Islet precursor cell (in vitro differentiated cells): ENCODE data around the gene MBNL1.
"Not testable (repeated sequence)": the region's sequence is repeated elsewhere in the genome, so short reads cannot be mapped to it uniquely, and the experiment has no call there.

Experiments used
- DNase-seq: peaks from one replicate; pipeline ENCODE4 v3.0.0-alpha.2; 2018

MBNL1 gene

GRCh38 chr3:152321955-152322377 is 53.2 kb downstream of the MBNL1 start:
- no peak for DNase-seq

- no peak for DNase-seq
Measured at GRCh38 chr3:152322756-152323155, 54.0 kb downstream of the MBNL1 start.

GRCh38 chr3:152323834-152324233 is 55.1 kb downstream of the MBNL1 start:
- no peak for DNase-seq

- no peak for DNase-seq
Measured at GRCh38 chr3:152325136-152325535, 56.4 kb downstream of the MBNL1 start.

DNA sequence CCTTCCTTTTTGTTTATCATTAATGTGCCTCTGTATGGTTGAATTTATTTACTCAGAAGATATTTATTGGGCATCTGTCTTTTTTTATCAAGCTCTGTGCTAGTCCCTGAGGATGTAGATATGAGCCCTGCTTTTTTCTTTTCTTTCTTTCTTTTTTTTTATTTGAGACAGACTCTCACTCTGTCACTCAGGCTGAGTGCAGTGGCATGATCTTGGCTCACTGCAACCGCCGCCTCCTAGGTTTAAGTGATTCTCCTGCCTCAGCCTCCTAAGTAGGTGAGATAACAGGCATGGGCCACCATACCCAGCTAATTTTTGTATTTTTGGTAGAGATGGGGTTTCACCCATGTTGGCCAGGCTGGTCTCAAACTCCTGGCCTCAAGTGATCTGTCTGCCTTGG is 58.5 kb downstream of the MBNL1 start:
- no peak for DNase-seq

- no peak for DNase-seq
Measured at GRCh38 chr3:152328841-152329240, 60.1 kb downstream of the MBNL1 start.

- no peak for DNase-seq
Measured at GRCh38 chr3:152330559-152330958, 61.8 kb downstream of the MBNL1 start.

DNA sequence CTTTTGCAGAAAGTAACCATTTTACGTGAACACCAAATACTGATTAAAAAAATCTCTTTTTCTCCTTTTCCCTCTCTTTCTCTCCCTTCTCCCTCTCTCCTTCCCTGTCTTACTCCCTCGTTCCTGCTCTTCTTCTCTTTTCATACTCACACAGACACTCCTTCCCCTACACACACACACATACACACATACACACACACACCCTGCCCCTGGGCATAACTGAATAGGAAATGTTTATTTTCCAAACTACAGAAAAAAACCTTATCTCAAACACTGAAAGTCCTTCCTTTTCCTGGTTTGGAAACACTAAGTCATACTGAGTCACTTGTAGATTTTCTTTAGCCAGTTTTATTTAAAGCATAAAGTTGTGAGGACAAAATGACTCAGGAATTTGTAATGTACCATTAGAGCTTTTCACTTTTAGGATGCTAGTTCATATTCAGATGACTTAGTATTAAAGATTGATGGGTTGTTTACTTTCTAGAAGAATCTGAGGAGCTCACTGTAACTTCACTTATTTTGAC is 62.4 kb downstream of the MBNL1 start:
- no peak for DNase-seq

GRCh38 chr3:152331998-152332397 is 63.3 kb downstream of the MBNL1 start:
- DNase-seq: no peak

DNA sequence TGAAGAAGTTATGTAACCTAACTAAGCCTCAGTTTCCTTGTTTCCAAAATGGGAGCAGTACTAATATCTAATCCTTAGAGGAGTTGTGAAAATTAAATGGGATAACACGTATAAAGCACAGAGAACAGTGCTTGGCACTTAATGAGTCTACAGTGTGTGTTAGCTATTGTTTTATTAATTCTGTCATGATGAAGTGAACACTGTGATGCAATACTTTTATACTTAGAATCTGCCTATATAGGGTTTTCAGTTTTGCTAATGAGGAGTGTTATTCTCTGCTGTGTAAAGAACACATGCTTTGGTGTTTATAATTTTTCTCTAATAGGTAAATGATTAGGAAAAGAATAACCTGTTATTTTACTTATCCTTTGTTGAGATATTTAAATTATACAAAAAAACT is 65.2 kb downstream of the MBNL1 start:
- DNase-seq: no peak

- no peak for DNase-seq
Measured at GRCh38 chr3:152334761-152335160, 66.0 kb downstream of the MBNL1 start.

DNA sequence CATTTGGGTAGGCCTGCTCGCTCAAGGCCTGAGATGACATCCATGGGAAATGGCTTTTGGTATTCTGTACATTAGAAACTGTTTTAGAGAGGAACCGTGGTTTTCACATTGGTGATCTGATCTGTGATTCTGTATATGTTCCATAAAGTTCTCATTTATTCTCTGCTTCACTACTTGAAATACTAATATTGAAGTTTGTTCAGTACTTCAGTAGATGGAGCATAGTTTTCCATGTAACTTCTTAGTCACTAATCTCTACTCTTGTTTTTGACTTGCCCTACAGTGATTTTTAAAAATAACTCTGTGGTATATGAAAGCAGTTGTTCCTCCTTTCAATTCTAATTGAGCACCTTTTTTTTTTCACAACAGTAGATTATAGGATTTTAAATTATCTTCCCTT is 66.5 kb downstream of the MBNL1 start:
- DNase-seq: no peak

- DNase-seq: not testable (repeated sequence)
Measured at GRCh38 chr3:152337337-152337736, 68.6 kb downstream of the MBNL1 start.

DNA sequence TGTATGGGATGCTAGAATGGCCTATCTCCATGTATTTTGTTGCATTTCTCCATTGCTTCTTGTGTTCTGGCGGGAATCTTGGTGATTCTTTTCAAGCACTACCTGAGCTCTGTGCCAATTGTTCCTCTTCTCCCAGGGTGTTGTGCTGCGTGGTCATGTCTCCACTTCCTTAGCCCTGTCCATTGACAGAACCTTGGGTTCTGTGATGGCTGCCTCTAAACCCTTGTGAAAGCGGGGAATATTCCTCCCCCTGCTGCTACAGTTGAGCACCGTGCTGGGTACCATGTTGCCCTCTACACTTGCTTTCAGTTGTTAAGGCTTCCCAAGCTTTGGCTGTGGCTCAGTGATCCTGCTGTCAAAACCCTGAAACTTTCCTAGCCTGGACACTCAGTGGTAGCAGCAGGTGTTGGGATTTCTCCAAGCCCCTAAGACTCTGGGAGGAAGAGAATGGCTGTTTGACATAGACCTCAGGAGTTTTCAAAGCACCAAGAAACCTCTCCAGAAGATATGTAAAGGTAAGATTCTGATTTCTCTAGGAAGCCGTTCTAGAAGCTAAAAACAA is 69.5 kb downstream of the MBNL1 start:
- DNase-seq: no peak

DNA sequence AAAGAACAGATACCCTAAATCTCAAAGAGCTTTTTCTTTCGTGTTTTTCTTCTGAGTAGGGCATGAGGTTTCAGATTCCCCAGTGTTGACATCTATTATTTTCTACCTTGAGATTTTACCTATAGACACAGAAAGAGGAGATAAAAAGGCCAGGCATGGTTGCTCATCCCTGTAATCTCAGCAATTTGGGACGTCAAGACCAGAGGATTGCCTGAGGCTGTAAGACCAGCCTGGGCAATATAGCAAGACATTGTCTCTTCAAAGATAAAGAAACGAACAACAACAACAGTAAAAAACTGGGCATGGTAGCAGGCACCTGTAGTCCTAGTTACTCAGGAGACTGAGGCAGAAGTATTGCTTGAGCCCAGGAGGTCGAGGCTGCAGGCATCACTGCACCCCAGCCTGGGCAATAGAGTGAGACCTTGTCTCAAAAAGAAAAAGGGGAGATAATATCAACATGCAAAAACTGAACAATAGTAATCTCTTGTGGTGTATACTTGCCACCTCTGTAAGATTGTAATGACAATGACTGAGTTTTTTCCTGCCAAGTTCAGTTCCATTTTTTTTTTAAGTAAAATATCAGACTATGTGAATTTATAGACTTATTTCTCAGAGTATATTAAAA is 71.3 kb downstream of the MBNL1 start:
- DNase-seq: peak; percentile 78

GRCh38 chr3:152345233-152345632 is 76.5 kb downstream of the MBNL1 start:
- no peak for DNase-seq

DNA sequence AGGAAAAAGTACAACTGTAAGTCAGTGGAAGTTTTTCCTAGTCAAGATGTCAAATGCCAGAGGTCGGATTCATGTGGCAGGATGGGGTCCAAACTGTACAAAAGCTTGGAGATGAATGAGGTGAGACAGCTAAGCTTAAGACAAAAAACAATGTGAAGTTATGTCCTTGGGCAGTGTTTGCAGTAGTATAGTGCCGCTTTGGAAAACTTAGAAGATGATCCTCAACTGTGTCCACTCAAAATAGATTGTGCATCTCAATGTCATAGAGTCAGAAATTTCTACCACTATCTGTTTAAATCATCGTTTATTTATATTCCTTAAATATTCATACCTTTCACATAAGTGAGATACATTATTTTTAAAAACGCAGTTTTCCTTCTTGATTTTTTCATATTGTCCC is 77.3 kb downstream of the MBNL1 start:
- DNase-seq: no peak

DNA sequence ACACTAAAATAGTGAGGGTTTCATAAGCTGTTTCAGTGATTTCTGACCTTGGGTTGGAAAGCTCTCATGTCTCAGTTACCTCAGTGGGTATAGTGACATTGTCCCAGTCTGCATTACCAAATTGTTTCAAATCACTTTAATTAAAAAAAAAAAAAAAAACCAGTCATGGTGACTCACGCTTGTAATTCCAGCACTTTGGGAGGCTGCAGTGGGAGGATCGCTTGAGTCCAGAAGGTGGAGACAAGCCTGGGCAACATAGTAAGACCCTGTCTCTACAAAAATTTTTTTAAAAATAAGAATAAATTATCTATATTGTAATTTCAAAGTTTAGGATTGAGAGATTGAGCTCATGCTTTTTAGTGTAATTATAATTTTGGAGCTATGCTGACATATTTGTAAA is 78.0 kb downstream of the MBNL1 start:
- DNase-seq: no peak

DNA sequence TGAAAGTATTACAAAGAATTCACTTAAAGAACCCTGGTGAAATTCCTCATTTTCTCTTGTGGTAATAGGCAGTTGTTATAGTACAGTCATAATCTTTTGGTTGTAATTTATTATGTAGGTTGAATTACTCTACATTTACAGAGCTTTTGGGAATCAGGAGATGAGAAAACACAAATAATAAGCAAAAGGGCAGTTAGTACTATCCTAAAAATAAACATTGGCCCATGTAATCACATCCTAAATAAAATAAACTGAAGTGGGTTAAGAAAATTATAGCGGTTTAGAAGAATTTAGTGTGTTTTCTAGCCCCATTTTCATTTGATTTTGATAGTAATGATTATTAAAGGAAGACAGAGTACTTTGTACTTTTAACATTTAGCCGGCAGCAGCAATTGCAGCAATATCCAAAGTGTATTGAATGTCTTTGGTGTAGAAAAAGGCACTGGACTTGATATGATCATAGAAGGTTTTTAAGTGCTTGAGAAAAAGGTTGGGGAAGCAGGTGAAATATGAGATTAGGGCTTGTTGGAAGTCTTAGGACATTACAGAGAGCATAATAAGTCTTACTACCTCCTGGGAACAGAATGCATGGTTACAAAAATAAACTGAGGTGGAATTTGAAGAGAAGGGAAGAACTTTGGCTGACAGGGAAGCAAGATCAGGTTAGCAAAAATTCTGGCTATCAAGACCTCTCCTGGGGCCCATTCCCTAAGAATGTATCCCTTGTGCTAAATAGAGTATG is 79.9 kb downstream of the MBNL1 start:
- DNase-seq: no peak

- DNase-seq: no peak
Measured at GRCh38 chr3:152349392-152349791, 80.7 kb downstream of the MBNL1 start.

DNA sequence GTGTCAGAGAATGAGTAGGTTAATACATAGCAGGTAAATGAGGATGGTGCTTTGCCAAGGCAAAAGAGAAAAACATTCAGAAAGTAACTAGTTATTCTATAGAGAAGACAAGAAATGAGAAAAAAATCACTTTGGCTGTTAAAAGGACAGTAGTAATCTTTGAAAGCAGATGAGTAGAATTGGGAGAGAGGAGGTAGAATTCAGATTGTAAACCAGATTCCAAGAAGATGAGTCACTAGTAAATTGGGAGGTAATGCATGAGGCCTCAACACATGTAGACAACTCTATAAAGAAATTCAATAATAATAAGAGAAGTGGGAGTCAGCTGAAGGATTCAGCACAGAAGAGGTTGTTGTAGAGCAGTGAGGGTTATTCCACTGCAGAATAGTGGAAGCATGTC is 81.4 kb downstream of the MBNL1 start:
- no peak for DNase-seq

GRCh38 chr3:152350776-152351175 is 82.0 kb downstream of the MBNL1 start:
- DNase-seq: no peak

- peak; percentile 61 for DNase-seq
Measured at GRCh38 chr3:152352554-152352953, 83.8 kb downstream of the MBNL1 start.

GRCh38 chr3:152353578-152353977 is 84.8 kb downstream of the MBNL1 start:
- no peak for DNase-seq
